ENCODE measurements around the gene FRRS1. TPM values are rescaled to one million over a fixed set of nuclear protein-coding genes. Genes with fewer than 3 reads are reported as not detected.
A peak's percentile ranks its signal among the peaks of the same experiment; 100 is the strongest.

The FRRS1 gene
- polyA plus RNA-seq, 3 donors = 0.61 to 2.1 (median 2.1) TPM

- H3K79me2 ChIP-seq (ENCODE audit: insufficient read depth, low read length) = no peaks in the 10 kb centered on the region
- intact Hi-C loops (cut with micrococcal nuclease) = no loop called here
- Mint-ChIP-seq H3K36me3 (no peaks in the 10 kb centered on the region), H3K4me3 (peak overlapping the region in 1 of 2 donors; percentile 2), H3K27me3 (ENCODE audit: low read depth in 3 of 3) (peaks cover 0 to 3% (median 2%) of the 10 kb centered on the region in 3 donors), H3K9me3 (no peaks in the 10 kb centered on the region), H3K27ac (no peak overlapping the region), H3K4me1 (peaks cover 5% of the 10 kb centered on the region)
- peak overlapping the region; percentile 32 for H2AFZ ChIP-seq (ENCODE audit: insufficient read depth, low read depth, low read length, poor library complexity, severe bottlenecking)
- no peaks in the 10 kb centered on the region for H3K36me3 ChIP-seq (replicated peaks in 1 of 2; ENCODE audit: control insufficient read depth in 1 of 2, insufficient read depth in 2 of 2, low read length in 2 of 2)
- WGBS (ENCODE audit: insufficient coverage) = 57% methylated on average over 5 of the region's 6 CpGs
- no peak overlapping the region for H3K9ac ChIP-seq (ENCODE audit: insufficient read depth, low read length, poor library complexity, severe bottlenecking)
- no peaks in the 10 kb centered on the region for H4K20me1 ChIP-seq (ENCODE audit: insufficient read depth, low read length)
- H3K27me3 ChIP-seq (ENCODE audit: control insufficient read depth in 2 of 2, insufficient read depth in 2 of 2, low read length in 2 of 2) = no peaks in the 10 kb centered on the region
- no peaks in the 10 kb centered on the region for H3K4me1 ChIP-seq (ENCODE audit: control insufficient read depth in 1 of 2, insufficient read depth in 2 of 2, low read length in 2 of 2)
- peak; percentile 79 for TF ChIP-seq CTCF (IDR thresholded peaks at IDR 0.05)
- no peaks in the 10 kb centered on the region for H3K9me3 ChIP-seq (replicated peaks in 1 of 2; ENCODE audit: control insufficient read depth in 1 of 2, insufficient read depth in 1 of 2, low read length in 2 of 2)
- no peak overlapping the region for H3K27ac ChIP-seq (ENCODE audit: low read depth in 1 of 2, low read length in 2 of 2)
- no peak overlapping the region for H3K4me3 ChIP-seq (replicated peaks in 1 of 3; ENCODE audit: low read depth in 2 of 3, low read length in 3 of 3)
- DNase-seq = peak in 2 of 3 donors; percentile 37 to 50
- H3K4me2 ChIP-seq (replicated peaks; ENCODE audit: extremely low read depth, low read length, poor library complexity, severe bottlenecking) = no peak overlapping the region
Measured at GRCh38 chr1:99685516-99686180, 80.8 kb downstream of the FRRS1 start.

DNA sequence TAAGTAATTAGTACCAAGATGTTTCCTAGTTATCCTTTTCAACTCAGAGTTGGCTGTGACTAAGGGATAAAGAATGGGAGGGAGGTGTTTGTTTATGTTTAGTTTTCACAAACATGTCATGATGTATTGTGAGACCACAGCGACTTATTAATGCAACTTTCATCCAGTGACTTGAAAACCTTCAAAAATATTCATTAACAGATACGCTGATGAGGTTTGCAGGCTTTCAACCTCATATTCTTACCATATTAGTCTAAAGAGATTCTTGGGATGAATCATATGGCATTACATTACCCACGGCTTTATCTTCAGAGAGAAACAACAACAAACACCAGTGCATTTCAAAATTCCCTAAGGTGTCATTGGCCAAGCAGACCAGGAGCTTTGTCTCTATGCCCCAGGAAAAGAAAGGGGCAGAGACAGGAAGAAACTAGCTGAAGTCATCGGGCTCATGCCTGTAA lies 84.1 kb downstream of the FRRS1 start:
- WGBS (ENCODE audit: insufficient coverage) = 81% methylated on average over 2 of the region's 4 CpGs
- H3K9me3 ChIP-seq (replicated peaks in 1 of 2; ENCODE audit: control insufficient read depth in 1 of 2, insufficient read depth in 1 of 2, low read length in 2 of 2) = no peaks in the 10 kb centered on the region
- Mint-ChIP-seq H3K4me1 (peaks cover 5% of the 10 kb centered on the region), H3K9me3 (peaks cover 0 to 4% (median 0%) of the 10 kb centered on the region in 7 donors), H3K27ac (no peak overlapping the region), H3K4me3 (no peak overlapping the region), H3K36me3 (no peaks in the 10 kb centered on the region), H3K27me3 (ENCODE audit: low read depth in 3 of 3) (peaks cover 0 to 2% (median 0%) of the 10 kb centered on the region in 3 donors)
- no peak overlapping the region for H3K27ac ChIP-seq (ENCODE audit: low read depth in 1 of 2, low read length in 2 of 2)
- no peaks in the 10 kb centered on the region for H3K4me1 ChIP-seq (ENCODE audit: control insufficient read depth in 1 of 2, insufficient read depth in 2 of 2, low read length in 2 of 2)
- H3K4me3 ChIP-seq (replicated peaks in 1 of 3; ENCODE audit: low read depth in 2 of 3, low read length in 3 of 3) = no peak overlapping the region
- no peak overlapping the region for H3K9ac ChIP-seq (ENCODE audit: insufficient read depth, low read length, poor library complexity, severe bottlenecking)
- no peak for DNase-seq
- no peak overlapping the region for H3K4me2 ChIP-seq (replicated peaks; ENCODE audit: extremely low read depth, low read length, poor library complexity, severe bottlenecking)
- H2AFZ ChIP-seq (ENCODE audit: insufficient read depth, low read depth, low read length, poor library complexity, severe bottlenecking) = no peak overlapping the region
- intact Hi-C loops (cut with micrococcal nuclease) = no loop called here
- no peaks in the 10 kb centered on the region for H3K36me3 ChIP-seq (replicated peaks in 1 of 2; ENCODE audit: control insufficient read depth in 1 of 2, insufficient read depth in 2 of 2, low read length in 2 of 2)
- no peaks in the 10 kb centered on the region for H3K27me3 ChIP-seq (ENCODE audit: control insufficient read depth in 2 of 2, insufficient read depth in 2 of 2, low read length in 2 of 2)
- H4K20me1 ChIP-seq (ENCODE audit: insufficient read depth, low read length) = no peaks in the 10 kb centered on the region
- TF ChIP-seq CTCF (IDR thresholded peaks at IDR 0.05) = no peak
- no peaks in the 10 kb centered on the region for H3K79me2 ChIP-seq (ENCODE audit: insufficient read depth, low read length)
